Glomerular visceral epithelial cell (primary cell): ENCODE measurements around the gene TUSC2.
"Not testable (repeated sequence)": the region's sequence is repeated elsewhere in the genome, so short reads cannot be mapped to it uniquely, and the experiment has no call there.

Experiments used
- DNase-seq: peaks from one replicate; pipeline ENCODE4 v3.0.0-alpha.2; 2016; ENCODE audit errors: extremely low spot score

TUSC2 gene

GRCh38 chr3:50318615-50319014 is 9.4 kb downstream of the TUSC2 start:
- no peak for DNase-seq

- no peak for DNase-seq
Observed at GRCh38 chr3:50318163-50318562, 9.9 kb downstream of the TUSC2 start.

GRCh38 chr3:50317300-50317699 is 10.7 kb downstream of the TUSC2 start:
- no peak for DNase-seq

- peak; percentile 87 for DNase-seq
Observed at GRCh38 chr3:50316657-50317242, 11.3 kb downstream of the TUSC2 start.

- DNase-seq = no peak
Observed at GRCh38 chr3:50314816-50315215, 13.2 kb downstream of the TUSC2 start.

- no peak for DNase-seq
Observed at GRCh38 chr3:50314342-50314741, 13.7 kb downstream of the TUSC2 start.

GRCh38 chr3:50312041-50312440 is 16.0 kb downstream of the TUSC2 start:
- not testable (repeated sequence) for DNase-seq

- no peak for DNase-seq
Observed at GRCh38 chr3:50304601-50305000, 23.4 kb downstream of the TUSC2 start.

- DNase-seq = peak; percentile 57
Observed at GRCh38 chr3:50303013-50303815, 24.8 kb downstream of the TUSC2 start, which contains the start of gene HYAL1. Gene HYAL1 (minus strand): TSS chr3:50303574. CDS start chr3:50302956, 618 bp downstream.

GRCh38 chr3:50302095-50303012 is 25.7 kb downstream of the TUSC2 start:
- no peak for DNase-seq

- no peak for DNase-seq
Observed at GRCh38 chr3:50300681-50301254, 27.3 kb downstream of the TUSC2 start.

GRCh38 chr3:50299929-50300680 is 27.9 kb downstream of the TUSC2 start:
- no peak for DNase-seq

- no peak for DNase-seq
Observed at GRCh38 chr3:50299638-50299928, 28.4 kb downstream of the TUSC2 start.

- DNase-seq = peak; percentile 100
Observed at GRCh38 chr3:50298836-50299637, 29.0 kb downstream of the TUSC2 start, which contains the start of the genes HYAL3 and NAA80. Gene HYAL3 (minus strand): TSS chr3:50299405. CDS start chr3:50295602, 3,803 bp downstream. Gene NAA80 (minus strand): TSS chr3:50299405. CDS start chr3:50297463, 1,942 bp downstream.

- DNase-seq = no peak
Observed at GRCh38 chr3:50297896-50298725, 29.9 kb downstream of the TUSC2 start.

- no peak for DNase-seq
Observed at GRCh38 chr3:50297384-50297775, 30.6 kb downstream of the TUSC2 start.

GRCh38 chr3:50296721-50297383 is 31.2 kb downstream of the TUSC2 start:
- no peak for DNase-seq

GRCh38 chr3:50295553-50296431 is 32.2 kb downstream of the TUSC2 start:
- no peak for DNase-seq
